HG03025 (cell line): ENCODE results near the gene ID4.
"Not testable (repeated sequence)": the region's sequence is repeated elsewhere in the genome, so short reads cannot be mapped to it uniquely, and the experiment has no call there.

Experiments
- ATAC-seq: cut with Tn5 transposase; IDR thresholded peaks from one replicate; pipeline ENCODE4 v1.9.1; 2021; ENCODE audit warnings: mild to moderate bottlenecking, moderate library complexity; ENCODE audit not compliant: unreplicated experiment, low FRiP score

The ID4 gene

GRCh38 chr6:19854421-19855015 lies 17.3 kb downstream of the ID4 start:
- ATAC-seq: not testable (repeated sequence)

GRCh38 chr6:19855536-19855935 lies 18.4 kb downstream of the ID4 start:
- ATAC-seq: no peak

GRCh38 chr6:19857139-19857538 lies 20.0 kb downstream of the ID4 start:
- ATAC-seq: no peak

- ATAC-seq: no peak
Measured at GRCh38 chr6:19857703-19858102, 20.5 kb downstream of the ID4 start.

GRCh38 chr6:19860235-19860877 lies 23.2 kb downstream of the ID4 start:
- no peak for ATAC-seq

GRCh38 chr6:19864285-19864684 lies 27.1 kb downstream of the ID4 start:
- no peak for ATAC-seq

- ATAC-seq: no peak
Measured at GRCh38 chr6:19865178-19865577, 28.0 kb downstream of the ID4 start.

GRCh38 chr6:19866173-19866984 lies 29.2 kb downstream of the ID4 start:
- no peak for ATAC-seq

GRCh38 chr6:19866985-19867627 lies 29.9 kb downstream of the ID4 start:
- ATAC-seq: no peak

GRCh38 chr6:19869464-19869863 lies 32.3 kb downstream of the ID4 start:
- no peak for ATAC-seq

GRCh38 chr6:19870322-19870721 lies 33.2 kb downstream of the ID4 start:
- no peak for ATAC-seq

GRCh38 chr6:19873031-19873430 lies 35.9 kb downstream of the ID4 start:
- ATAC-seq: no peak

GRCh38 chr6:19876672-19877071 lies 39.5 kb downstream of the ID4 start:
- ATAC-seq: no peak

- no peak for ATAC-seq
Measured at GRCh38 chr6:19879663-19880062, 42.5 kb downstream of the ID4 start.

- ATAC-seq: no peak
Measured at GRCh38 chr6:19880066-19880465, 42.9 kb downstream of the ID4 start.

- no peak for ATAC-seq
Measured at GRCh38 chr6:19891451-19891850, 54.3 kb downstream of the ID4 start.
